ENCODE results near the gene LRFN3.

- TF ChIP-seq, protein P1, sequence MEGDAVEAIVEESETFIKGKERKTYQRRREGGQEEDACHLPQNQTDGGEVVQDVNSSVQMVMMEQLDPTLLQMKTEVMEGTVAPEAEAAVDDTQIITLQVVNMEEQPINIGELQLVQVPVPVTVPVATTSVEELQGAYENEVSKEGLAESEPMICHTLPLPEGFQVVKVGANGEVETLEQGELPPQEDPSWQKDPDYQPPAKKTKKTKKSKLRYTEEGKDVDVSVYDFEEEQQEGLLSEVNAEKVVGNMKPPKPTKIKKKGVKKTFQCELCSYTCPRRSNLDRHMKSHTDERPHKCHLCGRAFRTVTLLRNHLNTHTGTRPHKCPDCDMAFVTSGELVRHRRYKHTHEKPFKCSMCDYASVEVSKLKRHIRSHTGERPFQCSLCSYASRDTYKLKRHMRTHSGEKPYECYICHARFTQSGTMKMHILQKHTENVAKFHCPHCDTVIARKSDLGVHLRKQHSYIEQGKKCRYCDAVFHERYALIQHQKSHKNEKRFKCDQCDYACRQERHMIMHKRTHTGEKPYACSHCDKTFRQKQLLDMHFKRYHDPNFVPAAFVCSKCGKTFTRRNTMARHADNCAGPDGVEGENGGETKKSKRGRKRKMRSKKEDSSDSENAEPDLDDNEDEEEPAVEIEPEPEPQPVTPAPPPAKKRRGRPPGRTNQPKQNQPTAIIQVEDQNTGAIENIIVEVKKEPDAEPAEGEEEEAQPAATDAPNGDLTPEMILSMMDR (IDR thresholded peaks at IDR 0.05; ENCODE audit: low read depth, low read length): no peak
- no peak for TF ChIP-seq EZH2phosphoT487 (IDR thresholded peaks at IDR 0.05; ENCODE audit: low read depth)
Measured at GRCh38 chr19:35929876-35930275, 6.3 kb upstream of the LRFN3 start.
